Activated T-helper 2 cell treated with anti-CD3 and anti-CD28 coated beads, Interferon-gamma antibody, Interleukin-2, Interleukin-4, amounts not matched to agents 10 μg/mL and 5 μg/mL and 100 μg/mL, durations not matched to agents 14 hours and 24 hours and 36 hours (primary cell): ENCODE measurements around the gene PLD3. TPM values are rescaled to one million over a fixed set of nuclear protein-coding genes. Genes with fewer than 3 reads are reported as not detected.

ENCODE experiments used
- DNase-seq: peaks from one replicate; pipeline ENCODE4 v3.0.0; 2021; ENCODE audit warnings: low spot score
- H3K27ac Mint-ChIP-seq: one replicate; pipeline ENCODE4 v1.8.0; 2021; ENCODE audit warnings: mixed read lengths
- H3K27me3 Mint-ChIP-seq: one replicate; pipeline ENCODE4 v1.8.0; 2021; ENCODE audit warnings: low read depth, mixed read lengths
- H3K36me3 Mint-ChIP-seq: one replicate; pipeline ENCODE4 v1.8.0; 2021; ENCODE audit warnings: low read depth, mixed read lengths
- H3K4me1 Mint-ChIP-seq: one replicate; pipeline ENCODE4 v1.8.0; 2021; ENCODE audit warnings: low read depth, mixed read lengths
- H3K4me3 Mint-ChIP-seq: one replicate; pipeline ENCODE4 v1.8.0; 2021; ENCODE audit warnings: low read depth, mild to moderate bottlenecking, moderate library complexity, mixed read lengths
- H3K9me3 Mint-ChIP-seq: one replicate; pipeline ENCODE4 v1.8.0; 2021; ENCODE audit warnings: mixed read lengths
- intact Hi-C: fragments of 100-400 bp; cut with micrococcal nuclease; formaldehyde crosslinking; loops from one replicate; pipeline ENCODE4 v1.15.1; 2023
- total RNA-seq: library from RNA; stranded (reverse); gene quantifications from 2 replicates; pipeline ENCODE4 v1.2.3, GENCODE V29; 2022

Gene PLD3
- total RNA-seq, 1 donor from 2014 or later = 59.2 TPM

DNA sequence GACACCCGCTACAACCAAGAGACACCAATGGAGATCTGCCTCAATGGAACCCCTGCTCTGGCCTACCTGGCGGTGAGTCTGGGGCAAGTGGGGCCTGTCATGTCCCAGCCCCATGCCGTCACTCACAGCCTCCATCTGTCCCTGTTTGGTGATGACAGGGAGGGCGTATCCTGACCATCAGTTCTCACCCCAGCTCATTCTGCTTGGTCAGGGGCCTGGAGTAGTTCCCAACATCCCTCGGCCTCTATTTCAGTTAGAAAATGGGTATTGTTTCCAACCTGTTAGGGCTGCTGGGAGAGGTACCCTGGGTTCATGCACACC lies 23.3 kb downstream of the PLD3 start:
- Mint-ChIP-seq H3K36me3 (peaks cover 6% of the 10 kb centered on the region), H3K4me1 (peaks cover 3% of the 10 kb centered on the region), H3K27me3 (no peaks in the 10 kb centered on the region), H3K9me3 (no peaks in the 10 kb centered on the region), H3K27ac (no peak overlapping the region), H3K4me3 (no peak overlapping the region)
- intact Hi-C loops = no loop called here
- no peak for DNase-seq

DNA sequence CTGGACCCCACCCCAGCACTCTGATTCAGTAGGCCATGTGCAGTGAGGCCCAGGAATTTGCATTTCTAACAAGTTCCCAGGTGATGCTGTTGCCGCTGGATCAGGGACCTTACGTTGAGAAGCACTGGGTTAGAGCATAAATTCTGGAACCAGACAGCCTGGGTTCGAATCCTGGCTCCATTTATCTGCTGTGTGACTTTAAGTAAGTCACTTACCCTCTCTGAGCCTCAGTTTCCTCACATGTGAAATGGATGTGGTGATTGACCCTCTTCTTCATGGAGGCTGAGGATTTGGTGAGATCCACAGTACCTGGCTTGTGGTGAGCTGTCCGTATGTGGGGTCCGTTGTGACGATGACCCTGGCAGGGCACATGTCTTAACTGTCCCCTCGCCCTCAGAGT lies 25.6 kb downstream of the PLD3 start:
- Mint-ChIP-seq H3K27me3 (no peaks in the 10 kb centered on the region), H3K4me1 (peaks cover 3% of the 10 kb centered on the region), H3K27ac (no peak overlapping the region), H3K36me3 (peaks cover 3% of the 10 kb centered on the region), H3K9me3 (no peaks in the 10 kb centered on the region), H3K4me3 (no peak overlapping the region)
- intact Hi-C loops = no loop called here
- DNase-seq = no peak

DNA sequence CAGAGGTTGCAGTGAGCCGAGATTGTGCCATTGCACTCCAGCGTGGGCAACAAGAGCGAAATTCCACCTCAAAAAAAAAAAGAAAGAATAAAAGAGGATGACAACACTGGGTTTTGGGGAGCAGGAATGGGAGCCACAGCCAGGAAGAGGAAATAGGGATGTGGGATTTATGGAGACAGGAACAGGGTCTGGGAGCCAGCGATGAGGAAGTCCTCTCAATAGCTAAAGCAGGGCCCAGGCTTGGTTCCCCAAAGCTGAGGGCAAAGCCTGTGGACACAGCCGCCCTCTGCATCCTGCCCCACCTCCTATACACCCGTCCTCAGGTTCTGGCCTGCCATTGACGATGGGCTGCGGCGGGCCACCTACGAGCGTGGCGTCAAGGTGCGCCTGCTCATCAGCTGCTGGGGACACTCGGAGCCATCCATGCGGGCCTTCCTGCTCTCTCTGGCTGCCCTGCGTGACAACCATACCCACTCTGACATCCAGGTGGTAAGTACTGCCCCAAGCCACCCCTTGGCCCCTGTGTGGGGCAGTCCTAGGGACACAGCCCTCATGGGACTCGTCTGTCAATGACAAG lies 27.9 kb downstream of the PLD3 start:
- H3K4me3 Mint-ChIP-seq = no peak overlapping the region

DNA sequence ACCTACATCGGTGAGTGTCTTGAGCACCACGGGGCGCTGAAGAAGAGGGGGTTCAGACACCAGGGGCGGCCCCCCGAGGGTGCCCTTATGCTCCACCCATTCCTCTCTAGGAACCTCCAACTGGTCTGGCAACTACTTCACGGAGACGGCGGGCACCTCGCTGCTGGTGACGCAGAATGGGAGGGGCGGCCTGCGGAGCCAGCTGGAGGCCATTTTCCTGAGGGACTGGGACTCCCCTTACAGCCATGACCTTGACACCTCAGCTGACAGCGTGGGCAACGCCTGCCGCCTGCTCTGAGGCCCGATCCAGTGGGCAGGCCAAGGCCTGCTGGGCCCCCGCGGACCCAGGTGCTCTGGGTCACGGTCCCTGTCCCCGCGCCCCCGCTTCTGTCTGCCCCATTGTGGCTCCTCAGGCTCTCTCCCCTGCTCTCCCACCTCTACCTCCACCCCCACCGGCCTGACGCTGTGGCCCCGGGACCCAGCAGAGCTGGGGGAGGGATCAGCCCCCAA lies 29.4 kb downstream of the PLD3 start:
- H3K4me3 Mint-ChIP-seq = no peak overlapping the region
- no peak for DNase-seq
- no peaks in the 10 kb centered on the region for H3K27me3 Mint-ChIP-seq
- intact Hi-C loops = no loop called here
- no peaks in the 10 kb centered on the region for H3K9me3 Mint-ChIP-seq
- peaks cover 3% of the 10 kb centered on the region for H3K4me1 Mint-ChIP-seq
- H3K27ac Mint-ChIP-seq = no peak overlapping the region
- H3K36me3 Mint-ChIP-seq = no peaks in the 10 kb centered on the region

More for the DNA sequence above, 27.9 kb downstream of the PLD3 start:
- H3K4me1 Mint-ChIP-seq = peaks cover 3% of the 10 kb centered on the region
- H3K36me3 Mint-ChIP-seq = no peaks in the 10 kb centered on the region
- intact Hi-C loops = no loop called here
- no peak overlapping the region for H3K27ac Mint-ChIP-seq
- no peaks in the 10 kb centered on the region for H3K9me3 Mint-ChIP-seq
- no peak for DNase-seq
- no peaks in the 10 kb centered on the region for H3K27me3 Mint-ChIP-seq

DNA sequence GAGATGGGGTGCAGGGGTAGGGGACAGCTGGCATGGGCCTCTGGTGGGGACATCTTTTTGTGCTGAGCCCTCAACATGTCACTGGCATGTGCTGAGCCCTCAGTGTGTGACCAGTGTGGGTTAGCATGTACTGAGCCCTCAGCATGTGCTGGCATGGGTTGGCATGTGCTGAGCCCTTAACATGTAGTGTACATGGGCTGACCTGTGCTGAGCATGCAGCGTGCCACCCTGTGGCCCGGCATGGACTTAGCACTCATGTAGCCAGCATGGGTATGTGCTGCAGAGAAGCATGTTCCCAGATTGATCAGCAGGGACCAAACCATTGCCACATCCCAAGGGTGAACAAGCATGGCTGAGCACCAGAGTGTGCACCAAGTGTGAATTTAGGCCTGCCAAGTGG lies 30.0 kb downstream of the PLD3 start:
- Mint-ChIP-seq H3K27ac (no peak overlapping the region), H3K27me3 (no peaks in the 10 kb centered on the region), H3K4me1 (peaks cover 3% of the 10 kb centered on the region), H3K4me3 (no peak overlapping the region), H3K36me3 (no peaks in the 10 kb centered on the region), H3K9me3 (no peaks in the 10 kb centered on the region)
- intact Hi-C loops = no loop called here
- DNase-seq = no peak

DNA sequence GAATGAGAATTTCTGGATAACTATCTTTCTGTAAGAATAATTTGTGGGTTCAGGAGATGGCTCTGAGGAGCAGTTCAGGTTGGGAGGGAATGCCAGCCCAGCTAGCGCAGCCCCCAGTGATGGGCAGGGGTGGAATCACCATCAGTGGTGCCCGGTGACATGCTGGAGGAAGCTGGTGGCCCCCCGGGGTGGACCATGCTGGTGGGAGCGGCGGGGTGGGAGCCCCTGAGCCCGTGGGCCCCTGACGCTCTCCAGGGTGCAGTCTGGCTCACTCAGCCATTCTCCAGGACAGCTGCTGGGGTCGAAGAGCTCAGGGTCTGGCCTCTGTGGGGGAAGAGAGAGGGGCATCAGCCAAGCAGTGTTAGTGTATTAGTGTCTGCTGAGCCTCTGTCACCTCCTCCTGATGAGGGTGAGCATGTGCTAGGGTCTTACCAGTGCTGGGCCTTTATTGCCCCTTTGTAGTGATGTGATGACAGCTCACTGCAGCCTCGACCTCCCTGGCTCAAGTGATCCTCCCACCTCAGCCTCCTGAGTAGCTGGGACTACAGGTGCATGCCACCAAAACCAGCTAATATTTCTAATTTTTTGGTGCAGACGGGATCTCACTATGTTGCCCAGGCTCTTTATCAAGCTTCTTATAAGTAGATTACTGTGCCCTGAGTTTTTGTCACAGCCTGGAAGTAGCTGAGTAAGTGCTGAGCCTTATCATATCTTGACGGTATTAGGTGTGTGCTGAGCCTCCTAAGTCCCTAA lies 31.1 kb downstream of the PLD3 start:
- no peaks in the 10 kb centered on the region for H3K9me3 Mint-ChIP-seq

DNA sequence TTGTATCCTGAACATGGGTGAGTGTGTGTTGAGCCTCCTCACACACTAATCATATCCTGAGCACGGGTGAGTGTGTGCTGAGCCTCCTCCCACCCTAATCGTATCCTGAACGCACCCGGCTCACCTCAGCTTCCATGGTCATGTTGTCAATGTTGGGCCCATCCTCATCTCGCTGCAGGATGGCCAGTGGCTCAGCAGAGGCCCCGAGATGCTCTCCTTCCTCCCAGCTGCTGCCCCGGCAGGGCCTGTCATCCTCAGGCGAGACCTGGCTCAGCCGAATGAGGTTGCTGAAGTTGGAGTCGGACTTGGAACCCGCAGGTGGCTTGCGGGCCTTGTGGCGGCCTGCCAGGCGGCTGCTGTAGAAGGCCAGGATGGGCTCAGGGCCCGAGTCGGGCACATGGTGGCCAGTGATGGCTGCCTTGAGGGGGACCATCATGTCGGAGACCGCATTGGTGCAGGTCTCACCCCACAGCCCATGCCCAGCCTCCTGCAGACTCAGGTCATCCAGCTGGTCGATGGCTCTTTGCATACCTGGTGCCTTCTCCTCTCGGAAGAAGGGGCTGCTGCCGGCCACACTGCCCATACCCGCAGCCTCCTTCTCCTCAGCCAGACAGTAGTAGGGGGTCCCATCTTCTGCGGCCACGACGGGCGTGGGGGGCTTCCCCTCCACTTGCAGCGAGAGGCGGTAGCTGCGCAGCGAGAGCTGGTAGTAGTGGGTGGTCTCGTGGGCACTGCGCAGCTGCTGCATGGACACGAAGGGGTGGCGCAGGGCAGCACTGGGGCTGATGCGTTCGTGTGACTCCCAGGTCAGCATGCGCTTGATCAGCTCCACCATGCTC lies 31.9 kb downstream of the PLD3 start:
- Mint-ChIP-seq H3K27me3 (peaks cover 2% of the 10 kb centered on the region), H3K9me3 (no peaks in the 10 kb centered on the region)

More for the DNA sequence above, 31.1 kb downstream of the PLD3 start:
- H3K4me1 Mint-ChIP-seq = peaks cover under 1% of the 10 kb centered on the region
- intact Hi-C loops = no loop called here
- H3K27me3 Mint-ChIP-seq = no peaks in the 10 kb centered on the region
- H3K36me3 Mint-ChIP-seq = no peaks in the 10 kb centered on the region
- H3K27ac Mint-ChIP-seq = no peak overlapping the region
- no peak for DNase-seq
- no peak overlapping the region for H3K4me3 Mint-ChIP-seq

DNA sequence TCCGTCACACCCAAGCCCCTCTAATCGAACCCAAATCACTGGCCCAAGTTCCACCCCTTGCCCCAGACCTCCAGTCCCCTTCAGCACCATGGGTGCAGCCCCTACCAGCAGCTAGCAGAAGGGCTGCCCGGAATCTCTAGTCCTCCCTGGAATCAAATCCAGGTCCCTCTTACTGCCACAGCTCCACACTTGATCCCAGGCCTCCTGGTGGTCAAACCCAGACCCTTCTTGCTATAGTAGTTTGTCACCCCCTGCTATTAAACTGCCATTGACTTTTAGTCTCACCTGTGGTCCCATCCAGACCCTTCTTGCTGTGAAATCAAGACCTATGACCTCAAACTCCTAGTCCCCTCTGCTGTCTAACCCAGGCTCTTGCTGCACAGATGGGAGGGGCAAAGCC lies 32.8 kb downstream of the PLD3 start:
- H3K27me3 Mint-ChIP-seq = peaks cover 2% of the 10 kb centered on the region
- no peaks in the 10 kb centered on the region for H3K36me3 Mint-ChIP-seq
- no peaks in the 10 kb centered on the region for H3K9me3 Mint-ChIP-seq
- H3K27ac Mint-ChIP-seq = no peak overlapping the region
- no peak for DNase-seq
- intact Hi-C loops = no loop called here
- H3K4me1 Mint-ChIP-seq = no peaks in the 10 kb centered on the region
- H3K4me3 Mint-ChIP-seq = no peak overlapping the region

More for the DNA sequence above, 31.9 kb downstream of the PLD3 start:
- intact Hi-C loops = no loop called here
- Mint-ChIP-seq H3K4me3 (no peak overlapping the region), H3K4me1 (no peaks in the 10 kb centered on the region), H3K27ac (no peak overlapping the region), H3K36me3 (no peaks in the 10 kb centered on the region)
- DNase-seq = no peak

DNA sequence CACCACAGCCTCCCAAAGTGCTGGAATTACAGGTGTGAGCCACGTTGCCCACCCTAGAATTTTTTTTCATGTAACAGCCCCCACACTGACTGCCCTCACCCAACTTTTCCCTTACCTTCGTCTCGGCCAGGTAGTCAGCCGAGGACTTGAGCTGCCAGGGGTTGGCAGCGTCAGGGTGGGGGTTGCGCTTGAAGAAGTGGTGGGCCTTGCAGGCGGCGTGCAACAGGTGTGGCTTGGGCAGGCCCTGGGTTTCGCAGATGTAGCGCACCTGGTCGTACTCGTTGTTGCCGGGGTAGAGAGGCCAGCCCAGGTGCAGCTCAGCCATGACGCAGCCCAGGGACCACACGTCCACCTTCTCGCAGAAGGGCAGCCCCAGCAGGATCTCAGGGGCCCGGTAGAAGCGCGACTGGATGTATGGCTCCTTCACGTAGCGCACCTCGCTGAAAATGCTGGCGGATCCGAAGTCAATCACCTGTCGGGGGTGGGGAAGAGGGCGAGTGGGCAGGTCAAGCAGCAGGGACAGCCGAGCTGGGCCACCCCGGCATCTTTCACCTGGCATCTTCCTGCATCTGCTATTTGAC lies 35.3 kb downstream of the PLD3 start:
- H3K36me3 Mint-ChIP-seq = no peaks in the 10 kb centered on the region
- H3K9me3 Mint-ChIP-seq = no peaks in the 10 kb centered on the region
- H3K27me3 Mint-ChIP-seq = peaks cover 2% of the 10 kb centered on the region
- H3K4me1 Mint-ChIP-seq = no peaks in the 10 kb centered on the region
- H3K4me3 Mint-ChIP-seq = no peak overlapping the region
- H3K27ac Mint-ChIP-seq = no peak overlapping the region
- intact Hi-C loops = no loop called here
- no peak for DNase-seq

DNA sequence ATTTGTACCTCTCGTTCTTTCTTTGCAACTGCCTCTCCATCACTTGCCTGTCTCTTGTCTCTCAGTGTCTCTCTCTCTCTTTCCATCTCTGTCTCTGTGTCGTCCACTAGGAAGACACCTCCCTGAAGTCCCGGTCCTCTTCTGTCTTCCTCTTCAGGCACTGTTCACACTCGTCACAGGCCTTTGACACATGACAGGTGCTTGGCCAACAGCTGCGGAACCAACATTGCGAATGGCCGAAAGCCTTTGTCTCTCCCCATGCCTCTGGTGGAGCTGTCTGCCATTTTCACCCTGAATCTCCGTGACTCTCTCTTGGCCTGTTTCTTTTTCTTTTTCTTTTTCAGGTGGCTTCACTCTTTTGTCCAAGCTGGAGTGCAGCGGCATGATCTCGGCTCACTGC lies 38.7 kb downstream of the PLD3 start:
- Mint-ChIP-seq H3K27ac (no peak overlapping the region), H3K9me3 (no peaks in the 10 kb centered on the region), H3K4me1 (no peaks in the 10 kb centered on the region), H3K36me3 (no peaks in the 10 kb centered on the region), H3K4me3 (no peak overlapping the region), H3K27me3 (peaks cover 2% of the 10 kb centered on the region)
- DNase-seq = no peak
- intact Hi-C loops = no loop called here

DNA sequence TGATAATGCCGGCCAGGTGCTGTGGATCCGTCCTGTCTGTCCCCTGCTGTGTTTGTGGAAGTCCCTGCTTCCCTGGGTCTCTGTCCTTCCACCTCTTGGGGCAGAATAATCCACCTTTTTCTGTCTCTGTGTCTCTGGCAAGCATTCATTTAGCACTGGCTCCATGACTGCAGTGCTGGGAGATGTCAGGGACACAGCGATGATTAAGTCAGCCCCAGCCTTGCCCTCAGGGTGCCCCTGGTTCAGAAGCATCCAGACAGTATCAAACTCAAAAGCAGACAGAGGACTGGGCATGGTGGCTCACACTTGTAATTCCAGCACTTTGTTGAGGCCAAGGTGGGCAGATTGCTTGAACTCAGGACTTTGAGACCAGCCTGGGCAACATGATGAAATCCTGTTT lies 40.0 kb downstream of the PLD3 start:
- Mint-ChIP-seq H3K9me3 (no peaks in the 10 kb centered on the region), H3K36me3 (no peaks in the 10 kb centered on the region), H3K27me3 (peaks cover 2% of the 10 kb centered on the region), H3K27ac (no peak overlapping the region), H3K4me1 (no peaks in the 10 kb centered on the region), H3K4me3 (no peak overlapping the region)
- intact Hi-C loops = no loop called here
- DNase-seq = no peak

DNA sequence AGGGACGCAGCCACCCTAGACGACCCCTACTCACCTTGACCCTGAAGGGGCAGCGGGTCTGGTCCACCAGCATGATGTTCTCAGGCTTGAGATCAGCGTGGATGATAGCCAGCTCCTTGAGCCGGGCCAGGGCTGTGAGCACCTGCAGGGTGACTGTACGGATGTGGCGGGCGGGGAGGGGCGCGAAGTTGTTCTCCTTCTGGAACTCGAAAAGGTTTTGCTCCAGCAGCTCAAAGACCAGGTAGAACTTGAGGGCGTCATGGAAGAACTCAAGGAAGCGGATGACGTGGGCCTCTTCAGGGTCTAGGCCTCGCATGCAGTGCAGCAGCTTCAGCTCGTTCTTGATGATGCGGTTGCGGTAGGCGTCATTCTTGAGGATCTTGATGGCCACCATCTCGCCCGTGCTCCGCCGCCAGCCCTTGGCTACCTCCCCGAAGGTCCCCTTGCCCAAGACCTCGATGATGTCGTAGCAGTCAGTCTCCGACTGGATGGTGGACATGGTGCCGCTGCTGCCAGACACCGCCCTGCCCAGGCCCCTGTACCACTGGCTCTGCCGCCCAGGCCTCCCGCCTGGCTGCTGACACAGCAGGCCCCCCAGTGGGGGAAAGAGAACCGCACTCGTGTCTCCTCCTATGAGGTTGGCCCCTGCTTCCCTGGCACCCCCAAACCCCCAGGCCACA lies 41.0 kb downstream of the PLD3 start:
- H3K27me3 Mint-ChIP-seq = peaks cover 2% of the 10 kb centered on the region
- H3K9me3 Mint-ChIP-seq = no peaks in the 10 kb centered on the region
- DNase-seq = no peak
- no peak overlapping the region for H3K4me3 Mint-ChIP-seq
- intact Hi-C loops = no loop called here
- no peaks in the 10 kb centered on the region for H3K4me1 Mint-ChIP-seq
- no peak overlapping the region for H3K27ac Mint-ChIP-seq
- no peaks in the 10 kb centered on the region for H3K36me3 Mint-ChIP-seq
